ENCODE measurements around the gene DDX20. TPM values are rescaled to one million over a fixed set of nuclear protein-coding genes. Genes with fewer than 3 reads are reported as not detected.

Gene DDX20
- total and polyA plus RNA-seq, 4 donors = 6.0 to 14.4 (median 8.0) TPM

DNA sequence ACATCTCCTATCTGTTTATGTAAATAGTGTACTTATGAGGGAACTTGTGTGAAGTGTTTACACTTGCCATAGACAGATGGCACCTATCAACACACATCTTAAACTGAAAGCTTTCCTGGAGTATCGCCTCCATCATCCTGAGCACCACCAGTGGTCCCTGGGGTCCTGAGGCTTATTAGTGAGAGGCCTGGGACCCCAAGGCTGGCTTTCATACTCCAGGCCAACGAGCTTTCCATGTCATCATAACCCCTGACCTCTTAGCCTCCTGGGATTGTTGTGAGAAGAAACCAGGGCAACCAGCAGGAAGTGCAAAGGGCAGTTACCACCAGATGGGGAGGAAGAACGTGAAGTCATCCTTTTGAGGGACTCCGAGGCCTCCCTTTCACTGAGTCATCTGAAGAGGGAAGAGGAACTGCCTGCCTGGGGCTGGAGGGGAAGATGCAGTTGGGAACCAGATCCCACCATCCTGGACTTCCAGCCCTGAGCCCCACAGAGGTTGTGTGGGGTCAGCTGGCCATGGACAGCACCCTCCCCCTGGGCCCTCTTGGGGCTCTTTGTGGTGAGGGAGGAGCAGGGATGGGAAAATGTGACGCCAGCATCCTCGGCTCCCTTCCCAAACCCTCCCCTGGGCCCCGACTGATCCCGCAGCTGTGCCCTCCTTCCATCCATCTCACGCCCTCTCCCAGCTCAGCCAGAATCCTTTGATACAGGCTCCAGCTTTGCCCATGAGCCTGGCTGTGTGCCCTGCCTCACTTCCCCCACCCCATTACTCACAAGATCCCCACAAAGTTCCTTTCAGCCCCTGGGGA is 22.3 kb upstream of the DDX20 start:
- DNase-seq = peak; percentile 67 to 74 (median 72)
- TF ChIP-seq, protein P1, sequence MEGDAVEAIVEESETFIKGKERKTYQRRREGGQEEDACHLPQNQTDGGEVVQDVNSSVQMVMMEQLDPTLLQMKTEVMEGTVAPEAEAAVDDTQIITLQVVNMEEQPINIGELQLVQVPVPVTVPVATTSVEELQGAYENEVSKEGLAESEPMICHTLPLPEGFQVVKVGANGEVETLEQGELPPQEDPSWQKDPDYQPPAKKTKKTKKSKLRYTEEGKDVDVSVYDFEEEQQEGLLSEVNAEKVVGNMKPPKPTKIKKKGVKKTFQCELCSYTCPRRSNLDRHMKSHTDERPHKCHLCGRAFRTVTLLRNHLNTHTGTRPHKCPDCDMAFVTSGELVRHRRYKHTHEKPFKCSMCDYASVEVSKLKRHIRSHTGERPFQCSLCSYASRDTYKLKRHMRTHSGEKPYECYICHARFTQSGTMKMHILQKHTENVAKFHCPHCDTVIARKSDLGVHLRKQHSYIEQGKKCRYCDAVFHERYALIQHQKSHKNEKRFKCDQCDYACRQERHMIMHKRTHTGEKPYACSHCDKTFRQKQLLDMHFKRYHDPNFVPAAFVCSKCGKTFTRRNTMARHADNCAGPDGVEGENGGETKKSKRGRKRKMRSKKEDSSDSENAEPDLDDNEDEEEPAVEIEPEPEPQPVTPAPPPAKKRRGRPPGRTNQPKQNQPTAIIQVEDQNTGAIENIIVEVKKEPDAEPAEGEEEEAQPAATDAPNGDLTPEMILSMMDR (IDR thresholded peaks at IDR 0.05; ENCODE audit: control extremely low read depth, extremely low read depth) = no peak
- H3K9ac ChIP-seq (ENCODE audit: insufficient read depth in 1 of 2, low read length in 2 of 2) = no peak overlapping the region
- peak overlapping the region; percentile 37 to 77 for H3K27ac ChIP-seq (ENCODE audit: low read depth in 1 of 2, low read length in 1 of 2)
- H3K9me3 ChIP-seq (ENCODE audit: control insufficient read depth in 4 of 4, insufficient read depth in 3 of 4, low read length in 3 of 4) = no peaks in the 10 kb centered on the region
- no peaks in the 10 kb centered on the region for H3K36me3 ChIP-seq (ENCODE audit: control insufficient read depth in 4 of 4, insufficient read depth in 4 of 4, low read length in 4 of 4)
- peaks cover 24 to 69% (median 27%) of the 10 kb centered on the region in 5 donors for H3K4me1 ChIP-seq (ENCODE audit: control insufficient read depth in 5 of 5, insufficient read depth in 5 of 5, low read length in 5 of 5)
- ATAC-seq (ENCODE audit: insufficient read depth, low FRiP score) = peak; percentile 81
- peaks cover 0 to 8% (median 0%) of the 10 kb centered on the region in 3 donors for H3K27me3 ChIP-seq (ENCODE audit: control insufficient read depth in 3 of 3, insufficient read depth in 3 of 3, low read length in 2 of 3)
- H3K4me3 ChIP-seq = no peak overlapping the region
- WGBS, 2 donors = 42 to 47% methylated on average over 7 to 9 of the region's 9 CpGs

GRCh38 chr1:111733992-111734341 is 21.7 kb upstream of the DDX20 start:
- 39 to 59% methylated on average over 5 of the region's 5 CpGs for WGBS, 2 donors
- peaks cover 0 to 8% (median 0%) of the 10 kb centered on the region in 3 donors for H3K27me3 ChIP-seq (ENCODE audit: control insufficient read depth in 3 of 3, insufficient read depth in 3 of 3, low read length in 2 of 3)
- H3K4me1 ChIP-seq (ENCODE audit: control insufficient read depth in 5 of 5, insufficient read depth in 5 of 5, low read length in 5 of 5) = peaks cover 22 to 75% (median 28%) of the 10 kb centered on the region in 5 donors
- TF ChIP-seq, protein P1 (IDR thresholded peaks at IDR 0.05; ENCODE audit: control extremely low read depth, extremely low read depth) = no peak
- H3K36me3 ChIP-seq (ENCODE audit: control insufficient read depth in 4 of 4, insufficient read depth in 4 of 4, low read length in 4 of 4) = no peaks in the 10 kb centered on the region
- DNase-seq = no peak
- H3K27ac ChIP-seq (ENCODE audit: low read depth in 1 of 2, low read length in 1 of 2) = peak overlapping the region; percentile 24 to 77
- H3K9ac ChIP-seq (ENCODE audit: insufficient read depth in 1 of 2, low read length in 2 of 2) = no peak overlapping the region
- H3K4me3 ChIP-seq = no peak overlapping the region
- ATAC-seq (ENCODE audit: insufficient read depth, low FRiP score) = no peak
- H3K9me3 ChIP-seq (ENCODE audit: control insufficient read depth in 4 of 4, insufficient read depth in 3 of 4, low read length in 3 of 4) = no peaks in the 10 kb centered on the region

- no peaks in the 10 kb centered on the region for H3K36me3 ChIP-seq (ENCODE audit: control insufficient read depth in 4 of 4, insufficient read depth in 4 of 4, low read length in 4 of 4)
- DNase-seq (peak in 1 of 3 donors; percentile 31), ATAC-seq (ENCODE audit: insufficient read depth, low FRiP score) (no peak)
- no peaks in the 10 kb centered on the region for H3K9me3 ChIP-seq (ENCODE audit: control insufficient read depth in 4 of 4, insufficient read depth in 3 of 4, low read length in 3 of 4)
- peaks cover 0 to 8% (median 0%) of the 10 kb centered on the region in 3 donors for H3K27me3 ChIP-seq (ENCODE audit: control insufficient read depth in 3 of 3, insufficient read depth in 3 of 3, low read length in 2 of 3)
- 90 to 92% methylated on average over 3 of the region's 3 CpGs for WGBS, 2 donors
- no peak overlapping the region for H3K4me3 ChIP-seq
- no peak overlapping the region for H3K9ac ChIP-seq (ENCODE audit: insufficient read depth in 1 of 2, low read length in 2 of 2)
- TF ChIP-seq, protein P1 (IDR thresholded peaks at IDR 0.05; ENCODE audit: control extremely low read depth, extremely low read depth) = no peak
- H3K27ac ChIP-seq (ENCODE audit: low read depth in 1 of 2, low read length in 1 of 2) = peak overlapping the region in 1 of 2 donors; percentile 43
- peaks cover 18 to 75% (median 28%) of the 10 kb centered on the region in 5 donors for H3K4me1 ChIP-seq (ENCODE audit: control insufficient read depth in 5 of 5, insufficient read depth in 5 of 5, low read length in 5 of 5)
Measured at GRCh38 chr1:111734426-111734825, 21.3 kb upstream of the DDX20 start.

Data from lung (tissue), 12 donors.